Right lobe of liver (tissue), 4 donors: ENCODE measurements around the gene ALOXE3.

Experiments used
- CTCF ChIP-seq, 4 donors: fragments of 200-600 bp in 3 of 4; fragments of 450-650 bp in 1 of 4; IDR thresholded peaks; one replicate each; pipeline versions ENCODE4 v1.5.1 to v1.8.0; 2016 to 2022; ENCODE audit warnings: antibody characterized with exemption in 4 of 4, mild to moderate bottlenecking in 2 of 4
- POLR2A ChIP-seq: fragments of 450-650 bp; IDR thresholded peaks from one replicate; pipeline ENCODE4 v1.6.1; 2017; ENCODE audit warnings: antibody characterized with exemption, mild to moderate bottlenecking
- donor health status: DM: no; HTN: no; CAD: no.
- donor health status: DM: no; HTN: no; CAD: no.
- donor health status: DM: no; HTN: yes; CAD: no.

- TF ChIP-seq CTCF (IDR thresholded peaks at IDR 0.05) (no peak), POLR2A (no peak)
These were observed 8.3 kb upstream of the ALOXE3 start for GRCh38 chr17:8126491-8127066.
